ENCODE measurements around the gene METTL14.

Gene METTL14

DNA sequence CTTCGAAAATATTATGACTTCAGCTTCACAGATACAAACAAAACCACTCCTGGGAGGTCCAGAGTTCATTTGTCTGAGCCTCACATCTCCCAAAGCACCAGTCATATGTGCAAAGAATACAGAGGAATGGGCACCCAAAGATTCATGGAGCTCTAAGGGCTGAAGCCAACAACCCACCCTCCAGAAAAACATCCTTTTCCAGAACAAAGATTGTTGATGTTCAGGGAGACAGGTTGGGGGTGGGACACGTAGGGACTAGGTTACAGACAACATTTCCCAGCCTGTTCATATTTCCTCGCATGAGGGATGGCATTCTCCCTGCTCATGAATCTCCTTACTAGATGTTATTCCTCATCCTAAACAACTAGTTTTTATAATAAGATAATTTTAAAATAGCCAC, 71.2 kb downstream of the METTL14 start:
- ATAC-seq (ENCODE audit: low read depth), result no peak
- H3K9me3 ChIP-seq (ENCODE audit: severe bottlenecking), result no peaks in the 10 kb centered on the region
- no peaks in the 10 kb centered on the region for H3K27me3 ChIP-seq (ENCODE audit: insufficient read depth, poor library complexity, severe bottlenecking)
- no peak overlapping the region for H3K27ac ChIP-seq (ENCODE audit: poor library complexity, severe bottlenecking)
- H3K4me3 ChIP-seq (ENCODE audit: severe bottlenecking), result no peak overlapping the region
- H3K36me3 ChIP-seq (ENCODE audit: low read depth), result peaks cover 74% of the 10 kb centered on the region
- TF ChIP-seq CTCF (IDR thresholded peaks at IDR 0.05; ENCODE audit: poor library complexity, severe bottlenecking), result no peak
- DNase-seq (ENCODE audit: low spot score), result no peak
- H3K4me1 ChIP-seq (ENCODE audit: insufficient read depth, poor library complexity, severe bottlenecking), result no peaks in the 10 kb centered on the region

DNA sequence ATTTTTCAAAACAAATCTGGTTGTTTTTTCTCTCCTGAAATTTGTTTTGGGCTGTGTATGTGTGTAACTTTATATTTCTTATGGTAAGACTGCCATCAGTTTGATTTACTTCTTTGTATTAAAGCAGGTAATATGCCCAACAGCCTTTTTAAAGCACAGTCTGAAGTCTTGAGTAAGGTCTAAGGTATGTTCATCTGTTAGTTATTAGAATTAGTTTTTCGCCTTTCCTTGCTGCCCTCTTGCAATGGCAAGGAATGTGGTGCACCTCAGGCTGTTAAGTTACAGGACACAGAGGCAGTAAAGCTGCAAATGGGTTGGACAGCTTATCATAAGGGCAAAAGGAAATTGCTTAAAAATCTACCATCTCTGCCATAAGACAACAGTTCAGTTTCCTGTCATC, 71.8 kb downstream of the METTL14 start:
- ATAC-seq (ENCODE audit: low read depth), result no peak
- Histone ChIP-seq H3K36me3 (ENCODE audit: low read depth) (peaks cover 72% of the 10 kb centered on the region), H3K27ac (ENCODE audit: poor library complexity, severe bottlenecking) (no peak overlapping the region), H3K4me3 (ENCODE audit: severe bottlenecking) (no peak overlapping the region), H3K9me3 (ENCODE audit: severe bottlenecking) (no peaks in the 10 kb centered on the region), H3K4me1 (ENCODE audit: insufficient read depth, poor library complexity, severe bottlenecking) (no peaks in the 10 kb centered on the region), H3K27me3 (ENCODE audit: insufficient read depth, poor library complexity, severe bottlenecking) (no peaks in the 10 kb centered on the region)
- no peak for DNase-seq (ENCODE audit: low spot score)
- TF ChIP-seq CTCF (IDR thresholded peaks at IDR 0.05; ENCODE audit: poor library complexity, severe bottlenecking), result no peak

- Histone ChIP-seq H3K9me3 (ENCODE audit: severe bottlenecking) (no peaks in the 10 kb centered on the region), H3K4me3 (ENCODE audit: severe bottlenecking) (no peak overlapping the region), H3K27ac (ENCODE audit: poor library complexity, severe bottlenecking) (no peak overlapping the region), H3K4me1 (ENCODE audit: insufficient read depth, poor library complexity, severe bottlenecking) (no peaks in the 10 kb centered on the region), H3K36me3 (ENCODE audit: low read depth) (peaks cover 72% of the 10 kb centered on the region), H3K27me3 (ENCODE audit: insufficient read depth, poor library complexity, severe bottlenecking) (no peaks in the 10 kb centered on the region)
- DNase-seq (ENCODE audit: low spot score) (no peak), ATAC-seq (ENCODE audit: low read depth) (no peak)
- no peak for TF ChIP-seq CTCF (IDR thresholded peaks at IDR 0.05; ENCODE audit: poor library complexity, severe bottlenecking)
Observed at GRCh38 chr4:118757761-118758251, 72.6 kb downstream of the METTL14 start.

GRCh38 chr4:118758293-118758692, 73.1 kb downstream of the METTL14 start:
- no peaks in the 10 kb centered on the region for H3K9me3 ChIP-seq (ENCODE audit: severe bottlenecking)
- no peaks in the 10 kb centered on the region for H3K27me3 ChIP-seq (ENCODE audit: insufficient read depth, poor library complexity, severe bottlenecking)
- no peak overlapping the region for H3K27ac ChIP-seq (ENCODE audit: poor library complexity, severe bottlenecking)
- H3K36me3 ChIP-seq (ENCODE audit: low read depth), result peaks cover 72% of the 10 kb centered on the region
- no peak for ATAC-seq (ENCODE audit: low read depth)
- no peaks in the 10 kb centered on the region for H3K4me1 ChIP-seq (ENCODE audit: insufficient read depth, poor library complexity, severe bottlenecking)
- no peak for DNase-seq (ENCODE audit: low spot score)
- TF ChIP-seq CTCF (IDR thresholded peaks at IDR 0.05; ENCODE audit: poor library complexity, severe bottlenecking), result no peak
- H3K4me3 ChIP-seq (ENCODE audit: severe bottlenecking), result no peak overlapping the region

- Histone ChIP-seq H3K27ac (ENCODE audit: poor library complexity, severe bottlenecking) (no peak overlapping the region), H3K4me3 (ENCODE audit: severe bottlenecking) (no peak overlapping the region), H3K36me3 (ENCODE audit: low read depth) (peaks cover 74% of the 10 kb centered on the region), H3K4me1 (ENCODE audit: insufficient read depth, poor library complexity, severe bottlenecking) (no peaks in the 10 kb centered on the region), H3K27me3 (ENCODE audit: insufficient read depth, poor library complexity, severe bottlenecking) (no peaks in the 10 kb centered on the region), H3K9me3 (ENCODE audit: severe bottlenecking) (no peaks in the 10 kb centered on the region)
- ATAC-seq (ENCODE audit: low read depth), result no peak
- DNase-seq (ENCODE audit: low spot score), result no peak
- no peak for TF ChIP-seq CTCF (IDR thresholded peaks at IDR 0.05; ENCODE audit: poor library complexity, severe bottlenecking)
Observed at GRCh38 chr4:118759481-118759880, 74.3 kb downstream of the METTL14 start.
